Measurements from ENCODE around the gene C1QTNF8. TPM values are rescaled to one million over a fixed set of nuclear protein-coding genes. Genes with fewer than 3 reads are reported as not detected.

The C1QTNF8 gene
- total RNA-seq, 4 donors from 2014 or later, result not detected

GRCh38 chr16:1082952-1083675, 12.9 kb downstream of the C1QTNF8 start:
- Histone ChIP-seq H3K9me3 (peaks cover 0 to 21% of the 10 kb centered on the region in 2 donors), H3K4me3 (no peak overlapping the region), H3K27ac (no peak overlapping the region), H3K4me1 (no peaks in the 10 kb centered on the region), H3K27me3 (peaks cover 0 to 24% of the 10 kb centered on the region in 2 donors), H3K36me3 (no peaks in the 10 kb centered on the region)
- TF ChIP-seq, protein P1, sequence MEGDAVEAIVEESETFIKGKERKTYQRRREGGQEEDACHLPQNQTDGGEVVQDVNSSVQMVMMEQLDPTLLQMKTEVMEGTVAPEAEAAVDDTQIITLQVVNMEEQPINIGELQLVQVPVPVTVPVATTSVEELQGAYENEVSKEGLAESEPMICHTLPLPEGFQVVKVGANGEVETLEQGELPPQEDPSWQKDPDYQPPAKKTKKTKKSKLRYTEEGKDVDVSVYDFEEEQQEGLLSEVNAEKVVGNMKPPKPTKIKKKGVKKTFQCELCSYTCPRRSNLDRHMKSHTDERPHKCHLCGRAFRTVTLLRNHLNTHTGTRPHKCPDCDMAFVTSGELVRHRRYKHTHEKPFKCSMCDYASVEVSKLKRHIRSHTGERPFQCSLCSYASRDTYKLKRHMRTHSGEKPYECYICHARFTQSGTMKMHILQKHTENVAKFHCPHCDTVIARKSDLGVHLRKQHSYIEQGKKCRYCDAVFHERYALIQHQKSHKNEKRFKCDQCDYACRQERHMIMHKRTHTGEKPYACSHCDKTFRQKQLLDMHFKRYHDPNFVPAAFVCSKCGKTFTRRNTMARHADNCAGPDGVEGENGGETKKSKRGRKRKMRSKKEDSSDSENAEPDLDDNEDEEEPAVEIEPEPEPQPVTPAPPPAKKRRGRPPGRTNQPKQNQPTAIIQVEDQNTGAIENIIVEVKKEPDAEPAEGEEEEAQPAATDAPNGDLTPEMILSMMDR (IDR thresholded peaks at IDR 0.05), result no peak
- DNase-seq, result no peak
- intact Hi-C loops (cut with DNase I; ENCODE audit: low total_unique reads), result no loop called here

GRCh38 chr16:1082266-1082951, 13.6 kb downstream of the C1QTNF8 start:
- intact Hi-C loops (cut with DNase I; ENCODE audit: low total_unique reads), result no loop called here
- no peaks in the 10 kb centered on the region for H3K36me3 ChIP-seq
- no peaks in the 10 kb centered on the region for H3K4me1 ChIP-seq
- no peak for DNase-seq
- no peak overlapping the region for H3K27ac ChIP-seq
- H3K27me3 ChIP-seq, result peaks cover 0 to 24% of the 10 kb centered on the region in 2 donors
- H3K9me3 ChIP-seq, result peaks cover 0 to 21% of the 10 kb centered on the region in 2 donors
- no peak for TF ChIP-seq POLR2A (IDR thresholded peaks at IDR 0.05)
- TF ChIP-seq, protein P1 (IDR thresholded peaks at IDR 0.05), result no peak
- H3K4me3 ChIP-seq, result no peak overlapping the region

DNA sequence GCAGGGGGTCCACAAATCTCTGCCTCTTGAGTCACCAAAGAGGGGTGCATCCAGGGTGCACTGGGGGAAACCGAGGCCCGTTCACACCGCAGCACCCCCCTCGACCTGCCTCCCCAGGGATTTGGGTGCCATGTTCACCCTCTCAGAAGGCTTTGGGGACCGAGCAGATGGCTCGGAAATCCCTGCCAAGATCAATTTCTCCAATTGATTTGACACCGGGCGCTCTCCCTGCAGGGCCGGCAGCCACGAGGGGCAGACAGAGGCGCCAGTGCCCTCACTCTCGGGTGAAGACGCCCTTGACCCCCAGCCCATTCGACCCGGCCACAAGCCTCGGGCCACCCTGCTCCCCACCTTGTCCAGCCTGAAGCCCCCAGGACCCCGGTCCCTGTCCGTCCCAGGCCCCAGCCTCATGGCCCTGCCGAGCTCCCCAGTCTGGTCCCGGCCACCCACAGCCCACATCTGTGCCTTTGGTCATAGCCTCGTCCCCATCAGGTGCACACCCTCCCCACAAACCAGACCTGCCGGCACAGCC, 14.2 kb downstream of the C1QTNF8 start:
- Histone ChIP-seq H3K27me3 (peaks cover 0 to 26% of the 10 kb centered on the region in 2 donors), H3K4me1 (no peaks in the 10 kb centered on the region), H3K27ac (no peak overlapping the region), H3K36me3 (no peaks in the 10 kb centered on the region), H3K4me3 (no peak overlapping the region), H3K9me3 (peaks cover 0 to 21% of the 10 kb centered on the region in 2 donors)
- TF ChIP-seq, protein P1 (IDR thresholded peaks at IDR 0.05), result no peak
- no peak for TF ChIP-seq POLR2A (IDR thresholded peaks at IDR 0.05)
- no peak for DNase-seq
- intact Hi-C loops (cut with DNase I; ENCODE audit: low total_unique reads), result no loop called here

- no peak overlapping the region for H3K27ac ChIP-seq
- H3K4me1 ChIP-seq, result no peaks in the 10 kb centered on the region
- H3K4me3 ChIP-seq, result no peak overlapping the region
- intact Hi-C loops (cut with DNase I; ENCODE audit: low total_unique reads), result no loop called here
- DNase-seq, result no peak
- peaks cover 0 to 28% of the 10 kb centered on the region in 2 donors for H3K27me3 ChIP-seq
- no peak for TF ChIP-seq POLR2A (IDR thresholded peaks at IDR 0.05)
- TF ChIP-seq, protein P1 (IDR thresholded peaks at IDR 0.05), result no peak
- H3K36me3 ChIP-seq, result no peaks in the 10 kb centered on the region
- H3K9me3 ChIP-seq, result peaks cover 0 to 21% of the 10 kb centered on the region in 2 donors
These were observed 15.0 kb downstream of the C1QTNF8 start for GRCh38 chr16:1080801-1081733.
